ENCODE results near the gene FGL2. TPM values are rescaled to one million over a fixed set of nuclear protein-coding genes. Genes with fewer than 3 reads are reported as not detected.
A peak's percentile ranks its signal among the peaks of the same experiment; 100 is the strongest.

Gene FGL2
- total RNA-seq, 2 donors from 2014 or later: 6.4 to 34.0 TPM

GRCh38 chr7:77197141-77197540, 2.5 kb downstream of the FGL2 start:
- intact Hi-C loops (cut with DNase I): no loop called here
- Histone ChIP-seq H3K27me3 (no peaks in the 10 kb centered on the region), H3K9me3 (no peaks in the 10 kb centered on the region), H3K9ac (ENCODE audit: low read depth in 2 of 2, low read length in 2 of 2) (peak overlapping the region in 1 of 2 donors; percentile 60), H3K4me3 (peak overlapping the region; percentile 0), H3K4me1 (peaks cover 2% of the 10 kb centered on the region), H3K36me3 (no peaks in the 10 kb centered on the region), H3K27ac (no peak overlapping the region)
- TF ChIP-seq, protein P1, sequence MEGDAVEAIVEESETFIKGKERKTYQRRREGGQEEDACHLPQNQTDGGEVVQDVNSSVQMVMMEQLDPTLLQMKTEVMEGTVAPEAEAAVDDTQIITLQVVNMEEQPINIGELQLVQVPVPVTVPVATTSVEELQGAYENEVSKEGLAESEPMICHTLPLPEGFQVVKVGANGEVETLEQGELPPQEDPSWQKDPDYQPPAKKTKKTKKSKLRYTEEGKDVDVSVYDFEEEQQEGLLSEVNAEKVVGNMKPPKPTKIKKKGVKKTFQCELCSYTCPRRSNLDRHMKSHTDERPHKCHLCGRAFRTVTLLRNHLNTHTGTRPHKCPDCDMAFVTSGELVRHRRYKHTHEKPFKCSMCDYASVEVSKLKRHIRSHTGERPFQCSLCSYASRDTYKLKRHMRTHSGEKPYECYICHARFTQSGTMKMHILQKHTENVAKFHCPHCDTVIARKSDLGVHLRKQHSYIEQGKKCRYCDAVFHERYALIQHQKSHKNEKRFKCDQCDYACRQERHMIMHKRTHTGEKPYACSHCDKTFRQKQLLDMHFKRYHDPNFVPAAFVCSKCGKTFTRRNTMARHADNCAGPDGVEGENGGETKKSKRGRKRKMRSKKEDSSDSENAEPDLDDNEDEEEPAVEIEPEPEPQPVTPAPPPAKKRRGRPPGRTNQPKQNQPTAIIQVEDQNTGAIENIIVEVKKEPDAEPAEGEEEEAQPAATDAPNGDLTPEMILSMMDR (IDR thresholded peaks at IDR 0.05): no peak
- DNase-seq: peak; percentile 63

GRCh38 chr7:77188731-77189437, 10.7 kb downstream of the FGL2 start:
- no peak for DNase-seq
- TF ChIP-seq, protein P1 (IDR thresholded peaks at IDR 0.05): no peak
- H3K27me3 ChIP-seq: no peaks in the 10 kb centered on the region
- no peaks in the 10 kb centered on the region for H3K9me3 ChIP-seq
- no peak overlapping the region for H3K27ac ChIP-seq
- intact Hi-C loops (cut with DNase I): no loop called here
- H3K4me1 ChIP-seq: no peaks in the 10 kb centered on the region
- no peaks in the 10 kb centered on the region for H3K36me3 ChIP-seq
- no peak overlapping the region for H3K9ac ChIP-seq (ENCODE audit: low read depth in 2 of 2, low read length in 2 of 2)
- H3K4me3 ChIP-seq: no peak overlapping the region

GRCh38 chr7:77185866-77186265, 13.8 kb downstream of the FGL2 start:
- Histone ChIP-seq H3K4me3 (no peak overlapping the region), H3K9me3 (no peaks in the 10 kb centered on the region), H3K4me1 (no peaks in the 10 kb centered on the region), H3K27me3 (no peaks in the 10 kb centered on the region), H3K9ac (ENCODE audit: low read depth in 2 of 2, low read length in 2 of 2) (no peak overlapping the region), H3K36me3 (no peaks in the 10 kb centered on the region), H3K27ac (no peak overlapping the region)
- intact Hi-C loops (cut with DNase I): no loop called here
- TF ChIP-seq, protein P1 (IDR thresholded peaks at IDR 0.05): no peak
- no peak for DNase-seq

- DNase-seq: no peak
- Histone ChIP-seq H3K36me3 (no peaks in the 10 kb centered on the region), H3K9ac (ENCODE audit: low read depth in 2 of 2, low read length in 2 of 2) (no peak overlapping the region), H3K4me3 (no peak overlapping the region), H3K9me3 (no peaks in the 10 kb centered on the region), H3K27me3 (no peaks in the 10 kb centered on the region), H3K27ac (no peak overlapping the region), H3K4me1 (no peaks in the 10 kb centered on the region)
- TF ChIP-seq, protein P1 (IDR thresholded peaks at IDR 0.05): no peak
- intact Hi-C loops (cut with DNase I): no loop called here
These were observed 14.6 kb downstream of the FGL2 start for GRCh38 chr7:77184990-77185389.

- Histone ChIP-seq H3K36me3 (no peaks in the 10 kb centered on the region), H3K4me3 (no peak overlapping the region), H3K27ac (no peak overlapping the region), H3K4me1 (no peaks in the 10 kb centered on the region), H3K9ac (ENCODE audit: low read depth in 2 of 2, low read length in 2 of 2) (no peak overlapping the region), H3K27me3 (no peaks in the 10 kb centered on the region), H3K9me3 (no peaks in the 10 kb centered on the region)
- TF ChIP-seq, protein P1 (IDR thresholded peaks at IDR 0.05): no peak
- no peak for DNase-seq
- intact Hi-C loops (cut with DNase I): no loop called here
These were observed 15.2 kb downstream of the FGL2 start for GRCh38 chr7:77184463-77184862.
